ENCODE measurements around the gene PPP2R2B. TPM values are rescaled to one million over a fixed set of nuclear protein-coding genes. Genes with fewer than 3 reads are reported as not detected.

The PPP2R2B gene
- polyA plus RNA-seq, 3 donors, result 0.08 TPM; not detected in 2

- Histone ChIP-seq H3K27ac (ENCODE audit: low read depth in 1 of 2, low read length in 2 of 2) (no peak overlapping the region), H3K79me2 (ENCODE audit: insufficient read depth, low read length) (no peaks in the 10 kb centered on the region), H3K9ac (ENCODE audit: insufficient read depth, low read length, poor library complexity, severe bottlenecking) (no peak overlapping the region), H2AFZ (ENCODE audit: insufficient read depth, low read depth, low read length, poor library complexity, severe bottlenecking) (no peak overlapping the region), H3K9me3 (replicated peaks in 1 of 2; ENCODE audit: control insufficient read depth in 1 of 2, insufficient read depth in 1 of 2, low read length in 2 of 2) (peaks cover 11 to 14% of the 10 kb centered on the region in 2 donors), H4K20me1 (ENCODE audit: insufficient read depth, low read length) (no peaks in the 10 kb centered on the region), H3K4me1 (ENCODE audit: control insufficient read depth in 1 of 2, insufficient read depth in 2 of 2, low read length in 2 of 2) (no peaks in the 10 kb centered on the region), H3K36me3 (replicated peaks in 1 of 2; ENCODE audit: control insufficient read depth in 1 of 2, insufficient read depth in 2 of 2, low read length in 2 of 2) (no peaks in the 10 kb centered on the region), H3K4me3 (replicated peaks in 1 of 3; ENCODE audit: low read depth in 2 of 3, low read length in 3 of 3) (no peak overlapping the region), H3K4me2 (replicated peaks; ENCODE audit: extremely low read depth, low read length, poor library complexity, severe bottlenecking) (no peak overlapping the region), H3K27me3 (ENCODE audit: control insufficient read depth in 2 of 2, insufficient read depth in 2 of 2, low read length in 2 of 2) (no peaks in the 10 kb centered on the region)
- Mint-ChIP-seq H3K4me3 (no peak overlapping the region), H3K36me3 (no peaks in the 10 kb centered on the region), H3K9me3 (peaks cover 11 to 18% (median 16%) of the 10 kb centered on the region in 7 donors), H3K27me3 (ENCODE audit: low read depth in 3 of 3) (peaks cover 0 to 1% (median 0%) of the 10 kb centered on the region in 3 donors), H3K27ac (no peak overlapping the region), H3K4me1 (no peaks in the 10 kb centered on the region)
- TF ChIP-seq, protein P1, sequence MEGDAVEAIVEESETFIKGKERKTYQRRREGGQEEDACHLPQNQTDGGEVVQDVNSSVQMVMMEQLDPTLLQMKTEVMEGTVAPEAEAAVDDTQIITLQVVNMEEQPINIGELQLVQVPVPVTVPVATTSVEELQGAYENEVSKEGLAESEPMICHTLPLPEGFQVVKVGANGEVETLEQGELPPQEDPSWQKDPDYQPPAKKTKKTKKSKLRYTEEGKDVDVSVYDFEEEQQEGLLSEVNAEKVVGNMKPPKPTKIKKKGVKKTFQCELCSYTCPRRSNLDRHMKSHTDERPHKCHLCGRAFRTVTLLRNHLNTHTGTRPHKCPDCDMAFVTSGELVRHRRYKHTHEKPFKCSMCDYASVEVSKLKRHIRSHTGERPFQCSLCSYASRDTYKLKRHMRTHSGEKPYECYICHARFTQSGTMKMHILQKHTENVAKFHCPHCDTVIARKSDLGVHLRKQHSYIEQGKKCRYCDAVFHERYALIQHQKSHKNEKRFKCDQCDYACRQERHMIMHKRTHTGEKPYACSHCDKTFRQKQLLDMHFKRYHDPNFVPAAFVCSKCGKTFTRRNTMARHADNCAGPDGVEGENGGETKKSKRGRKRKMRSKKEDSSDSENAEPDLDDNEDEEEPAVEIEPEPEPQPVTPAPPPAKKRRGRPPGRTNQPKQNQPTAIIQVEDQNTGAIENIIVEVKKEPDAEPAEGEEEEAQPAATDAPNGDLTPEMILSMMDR (IDR thresholded peaks at IDR 0.05), result no peak
- intact Hi-C loops (cut with micrococcal nuclease), result no loop called here
- 100% methylated on average over 1 of the region's 4 CpGs for WGBS (ENCODE audit: insufficient coverage)
- no peak for DNase-seq
These were observed 153.5 kb downstream of the PPP2R2B start for GRCh38 chr5:146725025-146725424.

- 0% methylated on average over 1 of the region's 1 CpG for WGBS (ENCODE audit: insufficient coverage)
- no peak overlapping the region for H3K4me3 ChIP-seq (replicated peaks in 1 of 3; ENCODE audit: low read depth in 2 of 3, low read length in 3 of 3)
- Mint-ChIP-seq H3K27me3 (ENCODE audit: low read depth in 3 of 3) (peaks cover 0 to 4% (median 0%) of the 10 kb centered on the region in 3 donors), H3K4me3 (no peak overlapping the region), H3K9me3 (peaks cover 0 to 2% (median 0%) of the 10 kb centered on the region in 7 donors), H3K27ac (no peak overlapping the region), H3K36me3 (no peaks in the 10 kb centered on the region), H3K4me1 (no peaks in the 10 kb centered on the region)
- no peak overlapping the region for H3K4me2 ChIP-seq (replicated peaks; ENCODE audit: extremely low read depth, low read length, poor library complexity, severe bottlenecking)
- TF ChIP-seq, protein P1 (IDR thresholded peaks at IDR 0.05), result no peak
- H2AFZ ChIP-seq (ENCODE audit: insufficient read depth, low read depth, low read length, poor library complexity, severe bottlenecking), result no peak overlapping the region
- no peaks in the 10 kb centered on the region for H3K9me3 ChIP-seq (replicated peaks in 1 of 2; ENCODE audit: control insufficient read depth in 1 of 2, insufficient read depth in 1 of 2, low read length in 2 of 2)
- no peaks in the 10 kb centered on the region for H3K4me1 ChIP-seq (ENCODE audit: control insufficient read depth in 1 of 2, insufficient read depth in 2 of 2, low read length in 2 of 2)
- no peak overlapping the region for H3K9ac ChIP-seq (ENCODE audit: insufficient read depth, low read length, poor library complexity, severe bottlenecking)
- H3K27me3 ChIP-seq (ENCODE audit: control insufficient read depth in 2 of 2, insufficient read depth in 2 of 2, low read length in 2 of 2), result no peaks in the 10 kb centered on the region
- no peak overlapping the region for H3K27ac ChIP-seq (ENCODE audit: low read depth in 1 of 2, low read length in 2 of 2)
- H3K79me2 ChIP-seq (ENCODE audit: insufficient read depth, low read length), result no peaks in the 10 kb centered on the region
- intact Hi-C loops (cut with micrococcal nuclease), result no loop called here
- no peak for DNase-seq
- H3K36me3 ChIP-seq (replicated peaks in 1 of 2; ENCODE audit: control insufficient read depth in 1 of 2, insufficient read depth in 2 of 2, low read length in 2 of 2), result no peaks in the 10 kb centered on the region
- no peaks in the 10 kb centered on the region for H4K20me1 ChIP-seq (ENCODE audit: insufficient read depth, low read length)
These were observed 156.2 kb downstream of the PPP2R2B start for GRCh38 chr5:146722361-146722779.
